IMR-90 (cell line): ENCODE data around the gene ACSL1. TPM values are rescaled to one million over a fixed set of nuclear protein-coding genes. Genes with fewer than 3 reads are reported as not detected.

Source experiments
- ATAC-seq: fragments of 200-7000 bp; cut with Tn5 transposase; 2 replicates; pipeline ENCODE4 v1.9.1; 2020; ENCODE audit warnings: low read depth, mild to moderate bottlenecking, moderate library complexity
- BruUV-seq: library from RNA; stranded (reverse); fragments of 400-500 nt; replicated peaks from 2 replicates; lab custom pipeline; 2021; lab: Mats Ljungman, UMichigan
- CTCF ChIA-PET: fragments of 300-600 bp; formaldehyde crosslinking; extraction: SDS; loops from one replicate; lab custom pipeline; 2021; ENCODE audit warnings: antibody characterized with exemption; lab: Yijun Ruan, JAX
- POLR2A ChIA-PET: fragments of 300-600 bp; sonication (Branson Sonifier 250); formaldehyde crosslinking; loops from one replicate; lab custom pipeline; 2022; ENCODE audit warnings: antibody characterized with exemption; ENCODE audit not compliant: unreplicated experiment; lab: Charles Lee
- DNase-seq: peaks from one replicate; pipeline ENCODE4 v3.0.0; 2013
- H2AFZ ChIP-seq: replicated peaks from 2 replicates; pipeline ENCODE3; 2013; ENCODE audit warnings: low read length, mild to moderate bottlenecking; ENCODE audit not compliant: poor library complexity
- H2AK5ac ChIP-seq: 2 replicates; pipeline ENCODE4 v1.6.1; 2013; ENCODE audit warnings: low read depth, low read length, inconsistent platforms
- H2AK9ac ChIP-seq: replicated peaks from 2 replicates; pipeline ENCODE3; 2013; ENCODE audit warnings: mild to moderate bottlenecking, low read depth, low read length, moderate library complexity; ENCODE audit not compliant: poor library complexity
- H2BK120ac ChIP-seq: 2 replicates; pipeline ENCODE4 v1.6.1; 2013; ENCODE audit warnings: low read depth, low read length, inconsistent platforms
- H2BK15ac ChIP-seq: 3 replicates; pipeline ENCODE4 v1.6.1; 2013; ENCODE audit warnings: low read depth, low read length, inconsistent platforms
- H2BK20ac ChIP-seq: 2 replicates; pipeline ENCODE4 v1.6.1; 2013; ENCODE audit warnings: low read depth, mild to moderate bottlenecking, inconsistent platforms, low read length, moderate library complexity
- H2BK5ac ChIP-seq: 2 replicates; pipeline ENCODE4 v1.6.1; 2013; ENCODE audit warnings: mild to moderate bottlenecking, low read depth, low read length, inconsistent platforms; ENCODE audit not compliant: poor library complexity, severe bottlenecking
- H3K14ac ChIP-seq: replicated peaks from 2 replicates; pipeline ENCODE4 v1.6.1; 2013; ENCODE audit warnings: low read depth, low read length, inconsistent platforms
- H3K18ac ChIP-seq: 2 replicates; pipeline ENCODE4 v1.6.1; 2013; ENCODE audit warnings: low read depth, low read length, control low read depth
- H3K23ac ChIP-seq: 2 replicates; pipeline ENCODE4 v1.6.1; 2013; ENCODE audit warnings: low read depth, low read length, inconsistent platforms
- H3K27ac ChIP-seq: 2 replicates; pipeline ENCODE4 v1.5.1; 2013; ENCODE audit warnings: mild to moderate bottlenecking, control low read depth, low read length; ENCODE audit not compliant: insufficient read depth
- H3K27me3 ChIP-seq: 2 replicates; pipeline ENCODE4 v1.6.1; 2013; ENCODE audit warnings: low read length; ENCODE audit not compliant: control insufficient read depth, insufficient read depth
- H3K36me3 ChIP-seq: 2 replicates; pipeline ENCODE4 v1.6.1; 2013; ENCODE audit warnings: low read length, mixed read lengths; ENCODE audit not compliant: control insufficient read depth, insufficient read depth
- H3K4ac ChIP-seq: 2 replicates; pipeline ENCODE4 v1.6.1; 2013; ENCODE audit warnings: low read depth, low read length, inconsistent platforms
- H3K4me1 ChIP-seq: 2 replicates; pipeline ENCODE4 v1.6.1; 2013; ENCODE audit warnings: low read length, mixed read lengths; ENCODE audit not compliant: control insufficient read depth, insufficient read depth
- H3K4me2 ChIP-seq: 2 replicates; pipeline ENCODE4 v1.6.1; 2013; ENCODE audit warnings: low read depth, mild to moderate bottlenecking, control low read depth, low read length, moderate library complexity
- H3K4me3 ChIP-seq: 2 replicates; pipeline ENCODE4 v1.5.1; 2013; ENCODE audit warnings: low read depth, mild to moderate bottlenecking, control low read depth, low read length, moderate library complexity; ENCODE audit not compliant: insufficient read depth
- H3K56ac ChIP-seq: 2 replicates; pipeline ENCODE4 v1.6.1; 2013; ENCODE audit warnings: low read length, inconsistent platforms; ENCODE audit not compliant: insufficient read depth; ENCODE audit errors: extremely low read depth
- H3K79me1 ChIP-seq, 2 experiments: 2 replicates each; pipeline ENCODE4 v1.6.1; 2013; ENCODE audit warnings: low read length in 2 of 2, inconsistent platforms in 1 of 2, low read depth in 1 of 2
- H3K9ac ChIP-seq: 2 replicates; pipeline ENCODE4 v1.6.1; 2013; ENCODE audit warnings: low read depth, low read length, control low read depth
- H3K9me1 ChIP-seq: 2 replicates; pipeline ENCODE4 v1.6.1; 2013; ENCODE audit warnings: low read length, inconsistent platforms; ENCODE audit not compliant: insufficient read depth
- H3K9me3 ChIP-seq: 2 replicates; pipeline ENCODE4 v1.6.1; 2013; ENCODE audit warnings: low read length; ENCODE audit not compliant: control insufficient read depth, insufficient read depth
- H4K20me1 ChIP-seq: 2 replicates; pipeline ENCODE4 v1.6.1; 2013; ENCODE audit warnings: low read length, inconsistent platforms; ENCODE audit not compliant: insufficient read depth
- H4K5ac ChIP-seq: 2 replicates; pipeline ENCODE4 v1.6.1; 2013; ENCODE audit warnings: mild to moderate bottlenecking, low read depth, low read length, control low read depth
- H4K8ac ChIP-seq, 2 experiments: 2 replicates each; pipeline ENCODE4 v1.6.1; 2013; ENCODE audit warnings: low read depth in 2 of 2, low read length in 2 of 2, control low read depth in 1 of 2, inconsistent platforms in 1 of 2
- H4K91ac ChIP-seq: 2 replicates; pipeline ENCODE4 v1.6.1; 2013; ENCODE audit warnings: low read depth, low read length, inconsistent platforms; ENCODE audit not compliant: insufficient read depth
- BHLHE40 ChIP-seq: fragments of 150-350 bp; IDR thresholded peaks from 2 replicates; pipeline ENCODE4 v1.6.1; 2016; ENCODE audit warnings: mild to moderate bottlenecking, low read depth, low read length
- CEBPB ChIP-seq: IDR thresholded peaks from 2 replicates; pipeline ENCODE4 v1.6.1; 2012; ENCODE audit warnings: low read depth, low read length, improper control_type of control experiment
- CHD1 ChIP-seq: IDR thresholded peaks from 2 replicates; pipeline ENCODE4 v1.6.1; 2012; ENCODE audit warnings: low read depth, low read length, improper control_type of control experiment
- FOS ChIP-seq: fragments of 150-350 bp; IDR thresholded peaks from 2 replicates; pipeline ENCODE4 v1.6.1; 2016; ENCODE audit warnings: low read depth, low read length
- MAFK ChIP-seq: IDR thresholded peaks from 2 replicates; pipeline ENCODE4 v1.6.1; 2012; ENCODE audit warnings: low read depth, low read length, improper control_type of control experiment
- MAZ ChIP-seq: IDR thresholded peaks from 2 replicates; pipeline ENCODE4 v1.6.1; 2012; ENCODE audit warnings: low read depth, mild to moderate bottlenecking, low read length, improper control_type of control experiment, moderate library complexity, borderline replicate concordance
- MXI1 ChIP-seq: IDR thresholded peaks from 2 replicates; pipeline ENCODE4 v1.6.1; 2012; ENCODE audit warnings: low read depth, mild to moderate bottlenecking, low read length, moderate library complexity, borderline replicate concordance
- NFE2L2 ChIP-seq: fragments of 150-350 bp; IDR thresholded peaks from 2 replicates; pipeline ENCODE4 v1.6.1; 2016; ENCODE audit warnings: low read depth, mild to moderate bottlenecking, low read length
- POLR2A ChIP-seq: IDR thresholded peaks from 2 replicates; pipeline ENCODE4 v1.6.1; 2012; ENCODE audit warnings: mild to moderate bottlenecking, low read depth, low read length
- RAD21 ChIP-seq: IDR thresholded peaks from 2 replicates; pipeline ENCODE4 v1.6.1; 2012; ENCODE audit warnings: low read length, improper control_type of control experiment
- RCOR1 ChIP-seq: IDR thresholded peaks from 2 replicates; pipeline ENCODE4 v1.6.1; 2012; ENCODE audit warnings: mild to moderate bottlenecking, low read length, improper control_type of control experiment; ENCODE audit not compliant: insufficient replicate concordance
- RFX5 ChIP-seq: IDR thresholded peaks from 2 replicates; pipeline ENCODE4 v1.8.0; 2012; ENCODE audit warnings: low read depth, mild to moderate bottlenecking, low read length, moderate library complexity
- SMC3 ChIP-seq: fragments of 150-350 bp; IDR thresholded peaks from 2 replicates; pipeline ENCODE4 v1.6.1; 2016; ENCODE audit warnings: low read depth, mild to moderate bottlenecking, antibody characterized with exemption, low read length, moderate library complexity
- WGBS, 2 experiments: methylation state at CpG; one replicate each; pipeline versions ENCODE4 v1.1.5 to v1.1.7; 2013; ENCODE audit warnings: missing lambda C conversion rate in 2 of 2; ENCODE audit not compliant: insufficient read length in 1 of 2; ENCODE audit errors: extremely low coverage in 2 of 2; 5-methylcytosine and 5-hydroxymethylcytosine counted together
- dilution Hi-C: fragments of 300-500 bp; cut with HindIII; formaldehyde crosslinking; loops from one replicate; pipeline ENCODE4 v1.14.3; 2018; ENCODE audit warnings: low sequenced_read_pairs; ENCODE audit not compliant: unreplicated experiment
- in situ Hi-C: fragments of 300-500 bp; cut with MboI; formaldehyde crosslinking; loops from 3 replicates; pipeline ENCODE4 v1.14.3; 2019; ENCODE audit warnings: low sequenced_read_pairs, inconsistent platforms, mixed read lengths
- intact Hi-C: fragments of 100-400 bp; cut with micrococcal nuclease; formaldehyde crosslinking; loops from 2 replicates; pipeline ENCODE4 v1.10.0; 2022
- polyA plus RNA-seq, 3 experiments: library from polyadenylated mRNA; depleted of rRNA; stranded (reverse); fragments of >200 nt; gene quantifications; 2 replicates each; pipeline ENCODE4 v1.2.3, GENCODE V29; 2012; ENCODE audit warnings: low replicate concordance in 1 of 3
- total RNA-seq: library from RNA; depleted of rRNA; stranded (reverse); fragments of >200 nt; gene quantifications from 2 replicates; pipeline ENCODE4 v1.2.3, GENCODE V29; 2012
- TF ChIP-seq, protein P1 (sequence below): fragments of 150-350 bp; IDR thresholded peaks from 2 replicates; pipeline ENCODE4 v1.6.1; 2016; ENCODE audit warnings: low read depth, mild to moderate bottlenecking, low read length, moderate library complexity, borderline replicate concordance
- TF ChIP-seq, protein P2 (sequence below): fragments of 150-350 bp; IDR thresholded peaks from 2 replicates; pipeline ENCODE4 v1.6.1; 2017; ENCODE audit warnings: mild to moderate bottlenecking, antibody characterized with exemption, low read length, low read depth
- TF ChIP-seq, protein P3 (sequence below): conservative IDR thresholded peaks from 2 replicates; pipeline ENCODE4 v1.5.1; 2012; ENCODE audit warnings: mild to moderate bottlenecking, low read depth, low read length, improper control_type of control experiment

Gene ACSL1
- total and polyA plus RNA-seq, 2 of the 4 experiments (the other 2 are of a cell fraction), result 14.4 to 26.0 TPM

DNA sequence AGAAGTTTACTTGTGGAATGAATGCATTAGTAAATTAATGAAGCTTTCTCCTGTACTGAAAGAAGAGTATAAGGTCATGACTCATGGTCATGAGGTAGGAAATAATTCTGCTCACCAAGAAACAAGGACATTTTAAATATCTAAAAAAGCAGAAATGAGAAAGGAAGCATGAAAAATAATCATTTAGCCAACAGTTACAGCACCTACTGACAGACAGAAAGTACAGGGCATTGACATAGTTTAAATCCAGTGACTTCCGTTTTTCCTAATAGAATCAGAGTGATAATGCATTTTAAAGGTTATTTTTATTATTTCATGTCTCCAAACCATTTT, 30.5 kb upstream of the ACSL1 start:
- H2AFZ ChIP-seq, result no peak overlapping the region
- WGBS, 2 experiments, result no CpG with 5 or more reads among the region's 1 CpG
- no peak overlapping the region for H2BK120ac ChIP-seq
- H3K23ac ChIP-seq, result no peak overlapping the region
- H3K18ac ChIP-seq, result no peak overlapping the region
- no peak overlapping the region for H3K4me3 ChIP-seq
- dilution Hi-C loops (no loop called here), intact Hi-C loops (no loop called here), in situ Hi-C loops (no loop called here)
- H2BK5ac ChIP-seq, result no peak overlapping the region
- H4K5ac ChIP-seq, result no peak overlapping the region
- no peaks in the 10 kb centered on the region for H3K9me1 ChIP-seq
- H4K20me1 ChIP-seq, result no peaks in the 10 kb centered on the region
- no peak overlapping the region for H4K91ac ChIP-seq
- H3K4me1 ChIP-seq, result no peaks in the 10 kb centered on the region
- CTCF ChIA-PET, result interaction anchor here (0.6 to 0.7 kb wide), 2 partner anchors 20 to 109 kb away, joined by 3 to 6 read pairs; no protein-coding TSS in a partner anchor
- no peak overlapping the region for H2BK15ac ChIP-seq
- no TSS peak for BruUV-seq
- no peak overlapping the region for H3K4ac ChIP-seq
- no peak overlapping the region for H3K27ac ChIP-seq
- POLR2A ChIA-PET, result no interaction called here
- no peak overlapping the region for H3K4me2 ChIP-seq
- TF ChIP-seq FOS, result no peak
- TF ChIP-seq, protein P1, sequence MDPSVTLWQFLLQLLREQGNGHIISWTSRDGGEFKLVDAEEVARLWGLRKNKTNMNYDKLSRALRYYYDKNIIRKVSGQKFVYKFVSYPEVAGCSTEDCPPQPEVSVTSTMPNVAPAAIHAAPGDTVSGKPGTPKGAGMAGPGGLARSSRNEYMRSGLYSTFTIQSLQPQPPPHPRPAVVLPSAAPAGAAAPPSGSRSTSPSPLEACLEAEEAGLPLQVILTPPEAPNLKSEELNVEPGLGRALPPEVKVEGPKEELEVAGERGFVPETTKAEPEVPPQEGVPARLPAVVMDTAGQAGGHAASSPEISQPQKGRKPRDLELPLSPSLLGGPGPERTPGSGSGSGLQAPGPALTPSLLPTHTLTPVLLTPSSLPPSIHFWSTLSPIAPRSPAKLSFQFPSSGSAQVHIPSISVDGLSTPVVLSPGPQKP, result no peak
- no peak for TF ChIP-seq MAZ
- TF ChIP-seq NFE2L2, result no peak
- TF ChIP-seq POLR2A, result no peak
- TF ChIP-seq, protein P2, sequence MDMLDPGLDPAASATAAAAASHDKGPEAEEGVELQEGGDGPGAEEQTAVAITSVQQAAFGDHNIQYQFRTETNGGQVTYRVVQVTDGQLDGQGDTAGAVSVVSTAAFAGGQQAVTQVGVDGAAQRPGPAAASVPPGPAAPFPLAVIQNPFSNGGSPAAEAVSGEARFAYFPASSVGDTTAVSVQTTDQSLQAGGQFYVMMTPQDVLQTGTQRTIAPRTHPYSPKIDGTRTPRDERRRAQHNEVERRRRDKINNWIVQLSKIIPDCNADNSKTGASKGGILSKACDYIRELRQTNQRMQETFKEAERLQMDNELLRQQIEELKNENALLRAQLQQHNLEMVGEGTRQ, result no peak
- no peak for TF ChIP-seq CHD1
- TF ChIP-seq RAD21, result no peak
- TF ChIP-seq SMC3, result no peak
- no peak for TF ChIP-seq MXI1
- TF ChIP-seq, protein P3, sequence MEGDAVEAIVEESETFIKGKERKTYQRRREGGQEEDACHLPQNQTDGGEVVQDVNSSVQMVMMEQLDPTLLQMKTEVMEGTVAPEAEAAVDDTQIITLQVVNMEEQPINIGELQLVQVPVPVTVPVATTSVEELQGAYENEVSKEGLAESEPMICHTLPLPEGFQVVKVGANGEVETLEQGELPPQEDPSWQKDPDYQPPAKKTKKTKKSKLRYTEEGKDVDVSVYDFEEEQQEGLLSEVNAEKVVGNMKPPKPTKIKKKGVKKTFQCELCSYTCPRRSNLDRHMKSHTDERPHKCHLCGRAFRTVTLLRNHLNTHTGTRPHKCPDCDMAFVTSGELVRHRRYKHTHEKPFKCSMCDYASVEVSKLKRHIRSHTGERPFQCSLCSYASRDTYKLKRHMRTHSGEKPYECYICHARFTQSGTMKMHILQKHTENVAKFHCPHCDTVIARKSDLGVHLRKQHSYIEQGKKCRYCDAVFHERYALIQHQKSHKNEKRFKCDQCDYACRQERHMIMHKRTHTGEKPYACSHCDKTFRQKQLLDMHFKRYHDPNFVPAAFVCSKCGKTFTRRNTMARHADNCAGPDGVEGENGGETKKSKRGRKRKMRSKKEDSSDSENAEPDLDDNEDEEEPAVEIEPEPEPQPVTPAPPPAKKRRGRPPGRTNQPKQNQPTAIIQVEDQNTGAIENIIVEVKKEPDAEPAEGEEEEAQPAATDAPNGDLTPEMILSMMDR, result no peak
- no peak for TF ChIP-seq MAFK
- no peak for TF ChIP-seq RCOR1
- TF ChIP-seq BHLHE40, result no peak
- TF ChIP-seq CEBPB, result no peak
- TF ChIP-seq RFX5, result no peak
- H3K14ac ChIP-seq, result no peak overlapping the region
- no peak overlapping the region for H3K56ac ChIP-seq
- H3K27me3 ChIP-seq, result peaks cover 5% of the 10 kb centered on the region
- H2AK5ac ChIP-seq, result no peak overlapping the region
- no peaks in the 10 kb centered on the region for H3K36me3 ChIP-seq
- ATAC-seq (no peak), DNase-seq (no peak)
- no peaks in the 10 kb centered on the region for H3K9me3 ChIP-seq
- H2BK20ac ChIP-seq, result no peak overlapping the region
- no peak overlapping the region for H3K9ac ChIP-seq
- no peak overlapping the region for H4K8ac ChIP-seq
- no peaks in the 10 kb centered on the region for H3K79me1 ChIP-seq
- no peak overlapping the region for H2AK9ac ChIP-seq
